ENCODE results near the gene ALPP. TPM values are rescaled to one million over a fixed set of nuclear protein-coding genes. Genes with fewer than 3 reads are reported as not detected.
"Not testable (repeated sequence)": the region's sequence is repeated elsewhere in the genome, so short reads cannot be mapped to it uniquely, and the experiment has no call there.

ALPP gene
- not detected in 2 replicates for total RNA-seq
- 0.02 TPM for total RNA-seq (2013)
- 0.25 TPM in 1 of 2 replicates, not detected in the other for polyA plus RNA-seq
- polyA minus RNA-seq = not detected in 2 replicates

GRCh38 chr2:232378735-232379151 is at the start of gene ALPP:
TSS of gene ALPP (plus strand) at chr2:232378751. CDS start at chr2:232378803, 52 bp downstream.
- H3K4me1 ChIP-seq (ENCODE audit: control insufficient read depth in 2 of 2, insufficient read depth in 2 of 2, low read length in 2 of 2); POLR2A ChIA-PET: not testable (repeated sequence)
- WGBS (ENCODE audit: insufficient coverage) = 94% methylated on average over 12 of the region's 12 CpGs

GRCh38 chr2:232329716-232330067 is 48.9 kb upstream of the ALPP start:
- H3K27me3 Mint-ChIP-seq = no peaks in the 10 kb centered on the region
- no peak overlapping the region for H3K27ac ChIP-seq (ENCODE audit: low read length in 2 of 2)
- H3K79me2 ChIP-seq (ENCODE audit: control insufficient read depth, insufficient read depth, low read length) = peaks cover 4% of the 10 kb centered on the region
- intact Hi-C loops (cut with micrococcal nuclease) = no loop called here
- CTCF ChIA-PET = interaction anchor here (0.6 kb wide), 1 partner anchor 111 kb away, joined by 4 read pairs; no protein-coding TSS in a partner anchor
- no peak overlapping the region for H2AFZ ChIP-seq (ENCODE audit: insufficient read depth, low read depth, low read length, poor library complexity, severe bottlenecking)
- no peaks in the 10 kb centered on the region for H3K9me3 Mint-ChIP-seq (ENCODE audit: insufficient read depth)
- no peak for DNase-seq
- WGBS (ENCODE audit: insufficient coverage) = 100% methylated on average over 8 of the region's 15 CpGs
- no peak overlapping the region for H3K27ac Mint-ChIP-seq
- H3K9ac ChIP-seq (ENCODE audit: low read length) = no peak overlapping the region
- H3K4me2 ChIP-seq (replicated peaks; ENCODE audit: low read depth, low read length, poor library complexity, severe bottlenecking) = no peak overlapping the region
- peaks cover 5% of the 10 kb centered on the region for H3K4me1 Mint-ChIP-seq
- peaks cover 0 to 5% of the 10 kb centered on the region in 2 experiments for H3K36me3 ChIP-seq (replicated peaks in 1 of 2; ENCODE audit: control extremely low read depth in 1 of 2, control insufficient read depth in 1 of 2, extremely low read depth in 1 of 2, insufficient read depth in 2 of 2, low read length in 1 of 2)
- no peak overlapping the region for H3K4me3 ChIP-seq (ENCODE audit: control extremely low read depth in 1 of 5, extremely low read depth in 1 of 5, insufficient read depth in 1 of 5, low read depth in 2 of 5, low read length in 4 of 5)
- no peaks in the 10 kb centered on the region for H3K27me3 ChIP-seq (replicated peaks in 1 of 4; ENCODE audit: control extremely low read depth in 1 of 4, control insufficient read depth in 3 of 4, insufficient read depth in 4 of 4, low read length in 3 of 4)
- H3K4me1 ChIP-seq (ENCODE audit: control insufficient read depth in 2 of 2, insufficient read depth in 2 of 2, low read length in 2 of 2) = no peaks in the 10 kb centered on the region
- no peaks in the 10 kb centered on the region for H3K9me3 ChIP-seq (ENCODE audit: control extremely low read depth in 1 of 3, control insufficient read depth in 2 of 3, insufficient read depth in 1 of 3, low read length in 2 of 3)
- no peak overlapping the region for H3K4me3 Mint-ChIP-seq
- TF ChIP-seq EZH2 (IDR thresholded peaks at IDR 0.05; ENCODE audit: borderline replicate concordance, insufficient read depth, low read depth, low read length, poor library complexity, severe bottlenecking) (no peak), CTCF (IDR thresholded peaks at IDR 0.05) (no peak)
- H4K20me1 ChIP-seq (ENCODE audit: control insufficient read depth, insufficient read depth, low read length, poor library complexity, severe bottlenecking) = peaks cover 21% of the 10 kb centered on the region
- POLR2A ChIA-PET = no interaction called here
- no peak for ATAC-seq (ENCODE audit: low read depth)

More at GRCh38 chr2:232378735-232379151, at the start of gene ALPP:
- H4K20me1 ChIP-seq (ENCODE audit: control insufficient read depth, insufficient read depth, low read length, poor library complexity, severe bottlenecking); CTCF ChIA-PET; intact Hi-C loops (cut with micrococcal nuclease); DNase-seq; H3K4me3 Mint-ChIP-seq; H3K4me1 Mint-ChIP-seq; H3K36me3 ChIP-seq (replicated peaks in 1 of 2; ENCODE audit: control extremely low read depth in 1 of 2, control insufficient read depth in 1 of 2, extremely low read depth in 1 of 2, insufficient read depth in 2 of 2, low read length in 1 of 2); H3K27ac Mint-ChIP-seq; H3K4me2 ChIP-seq (replicated peaks; ENCODE audit: low read depth, low read length, poor library complexity, severe bottlenecking); H3K4me3 ChIP-seq (ENCODE audit: control extremely low read depth in 1 of 5, extremely low read depth in 1 of 5, insufficient read depth in 1 of 5, low read depth in 2 of 5, low read length in 4 of 5); H3K79me2 ChIP-seq (ENCODE audit: control insufficient read depth, insufficient read depth, low read length); H3K9ac ChIP-seq (ENCODE audit: low read length); H3K9me3 Mint-ChIP-seq (ENCODE audit: insufficient read depth); H3K27me3 Mint-ChIP-seq; H2AFZ ChIP-seq (ENCODE audit: insufficient read depth, low read depth, low read length, poor library complexity, severe bottlenecking); H3K27me3 ChIP-seq (replicated peaks in 1 of 4; ENCODE audit: control extremely low read depth in 1 of 4, control insufficient read depth in 3 of 4, insufficient read depth in 4 of 4, low read length in 3 of 4); ATAC-seq (ENCODE audit: low read depth); H3K9me3 ChIP-seq (ENCODE audit: control extremely low read depth in 1 of 3, control insufficient read depth in 2 of 3, insufficient read depth in 1 of 3, low read length in 2 of 3); H3K27ac ChIP-seq (ENCODE audit: low read length in 2 of 2): not testable (repeated sequence)
